IPS-11a (cell line): ENCODE results near the gene COQ8B.

ENCODE experiments used
- H3K4me3 ChIP-seq: one replicate; pipeline ENCODE4 v1.5.1; 2013; ENCODE audit warnings: low read depth, low read length, control low read depth

Gene COQ8B

GRCh38 chr19:40693150-40693788 lies 23.4 kb downstream of the COQ8B start:
- H3K4me3 ChIP-seq = no peak overlapping the region

- no peak overlapping the region for H3K4me3 ChIP-seq
Measured at GRCh38 chr19:40692212-40692551, 24.5 kb downstream of the COQ8B start.

DNA sequence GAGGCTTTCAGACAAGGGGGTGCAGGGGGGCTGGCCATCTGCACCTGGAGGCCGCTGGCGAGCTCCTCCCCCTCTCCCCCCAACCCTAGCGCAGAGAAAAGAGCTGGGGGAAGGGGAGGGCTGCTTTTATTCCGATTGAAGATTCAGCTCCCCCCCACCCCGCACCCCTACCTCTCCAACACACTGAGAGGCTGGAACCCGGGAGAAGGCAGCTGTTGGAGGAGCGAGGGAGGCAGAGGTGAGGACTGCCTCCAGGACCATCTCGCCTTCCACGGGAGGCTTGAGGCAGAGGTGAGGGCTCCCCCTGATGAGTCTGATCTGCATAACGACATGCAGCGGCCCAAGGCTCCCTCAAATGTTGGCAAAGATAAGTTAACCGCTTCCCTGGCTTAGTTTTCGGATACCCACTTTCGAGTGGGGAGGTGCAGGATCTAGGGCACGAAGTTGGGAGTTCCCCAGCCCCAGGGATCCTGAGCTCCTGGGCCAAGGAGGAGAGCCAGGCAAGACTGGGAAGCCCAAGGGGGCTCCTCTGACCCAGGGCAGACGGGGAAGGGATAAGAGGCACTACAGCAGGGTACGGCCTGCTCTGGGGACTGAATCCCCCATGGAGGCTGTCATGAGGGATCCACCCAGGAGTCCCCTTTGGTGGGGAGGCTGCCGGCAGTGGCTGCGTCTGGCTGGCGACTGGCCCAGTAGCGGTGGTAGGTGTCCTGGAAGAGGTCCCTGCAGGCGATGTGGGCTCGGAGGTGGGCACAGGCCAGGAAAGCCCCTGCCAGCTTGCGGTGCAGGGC lies 25.1 kb downstream of the COQ8B start:
- H3K4me3 ChIP-seq = no peak overlapping the region

DNA sequence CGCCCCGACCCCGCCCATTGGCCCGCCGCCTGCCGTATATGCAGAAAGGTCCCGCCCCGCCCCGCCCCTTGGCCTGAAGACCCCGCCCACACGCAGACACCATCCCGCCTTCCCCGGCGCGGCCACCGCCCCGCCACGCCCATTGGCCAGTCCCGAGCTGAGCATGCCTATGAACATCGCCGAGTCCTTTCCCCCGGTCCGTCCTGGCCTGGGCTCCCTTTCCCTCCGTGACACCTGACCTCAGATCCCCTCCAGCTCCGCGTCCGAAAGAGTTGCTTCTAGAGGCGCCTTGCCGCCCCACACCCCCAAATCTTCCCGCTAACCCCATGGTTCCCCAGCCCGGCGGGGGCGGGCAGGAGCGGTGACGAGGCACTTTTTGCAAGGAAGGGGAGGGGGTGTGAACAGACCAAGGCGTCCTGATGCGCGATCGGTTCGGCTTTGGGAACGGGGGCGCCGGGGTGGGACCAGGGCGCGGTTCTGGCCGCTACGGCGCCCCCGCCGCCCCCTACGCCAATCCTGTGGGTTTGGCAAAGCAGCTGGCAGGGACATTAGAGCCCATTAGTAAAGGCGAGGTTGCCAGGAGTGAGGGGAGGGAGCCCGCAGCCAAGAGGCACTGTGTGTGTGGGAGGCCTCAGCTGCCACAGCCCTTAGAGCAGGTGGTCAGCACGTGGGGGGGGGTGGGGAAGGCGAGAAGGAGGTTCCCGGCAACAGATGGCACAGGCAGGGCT lies 25.8 kb downstream of the COQ8B start:
- peak overlapping the region; percentile 47 for H3K4me3 ChIP-seq

DNA sequence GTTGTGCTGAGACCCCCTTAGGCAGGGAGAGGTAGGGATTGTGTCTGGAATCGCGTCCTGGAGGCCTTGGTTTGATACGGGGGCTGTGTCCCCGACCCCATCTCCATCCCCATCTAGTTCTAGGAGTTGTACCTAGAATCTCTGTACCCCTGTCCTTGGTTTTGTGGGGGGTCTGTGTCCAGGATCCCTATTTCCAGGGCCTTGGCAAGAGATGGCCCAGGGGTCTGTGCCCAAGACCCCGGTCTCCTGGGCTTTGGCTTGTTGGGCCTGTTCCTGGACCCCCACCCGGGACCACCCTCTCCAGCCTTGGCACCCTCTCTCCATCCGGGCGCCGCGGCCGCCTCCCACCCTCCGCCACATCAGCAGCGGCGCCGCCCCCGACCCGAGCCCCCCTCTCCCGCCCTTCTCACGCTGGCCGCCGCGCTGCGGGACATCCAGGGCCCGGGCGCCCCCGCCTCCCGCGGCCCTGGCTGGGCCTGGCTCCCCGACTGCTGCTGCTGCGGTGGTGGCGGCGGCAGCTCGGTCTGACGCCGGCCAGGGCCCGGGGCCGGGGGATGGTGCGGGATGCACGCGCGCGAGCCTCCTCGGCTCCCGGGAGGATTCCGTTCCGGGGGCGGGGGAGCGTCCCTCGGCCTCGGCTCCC lies 26.5 kb downstream of the COQ8B start, which contains the start of gene NUMBL:
Gene NUMBL, minus strand, starts transcription at position 602 of the 643 bp plus-strand sequence. Its CDS starts 168 bp downstream, at position 434.
- peak within 1 kb of the TSS; percentile 57 for H3K4me3 ChIP-seq

GRCh38 chr19:40689339-40690049 lies 27.2 kb downstream of the COQ8B start:
- H3K4me3 ChIP-seq = peak overlapping the region; percentile 57

- H3K4me3 ChIP-seq = peak overlapping the region; percentile 57
Measured at GRCh38 chr19:40688987-40689338, 27.7 kb downstream of the COQ8B start.

DNA sequence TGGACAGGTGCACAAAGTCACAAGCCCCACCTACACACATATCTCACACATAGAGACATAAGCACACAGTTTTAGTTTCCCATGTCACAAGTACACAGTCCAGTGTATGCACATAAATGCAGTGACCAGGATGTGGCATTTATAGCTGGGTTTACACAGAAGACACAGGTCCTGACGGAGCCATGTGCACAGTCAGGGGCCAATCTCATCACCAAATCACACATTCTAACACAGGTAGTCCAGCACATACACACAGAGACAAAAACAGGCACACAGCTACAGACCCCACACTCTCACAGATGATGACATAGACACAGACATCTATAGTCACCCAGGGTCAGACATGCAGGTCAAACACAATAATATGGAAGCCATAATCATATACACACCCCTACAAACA lies 28.4 kb downstream of the COQ8B start:
- H3K4me3 ChIP-seq = no peak overlapping the region

- H3K4me3 ChIP-seq = no peak overlapping the region
Measured at GRCh38 chr19:40687525-40688016, 29.1 kb downstream of the COQ8B start.

DNA sequence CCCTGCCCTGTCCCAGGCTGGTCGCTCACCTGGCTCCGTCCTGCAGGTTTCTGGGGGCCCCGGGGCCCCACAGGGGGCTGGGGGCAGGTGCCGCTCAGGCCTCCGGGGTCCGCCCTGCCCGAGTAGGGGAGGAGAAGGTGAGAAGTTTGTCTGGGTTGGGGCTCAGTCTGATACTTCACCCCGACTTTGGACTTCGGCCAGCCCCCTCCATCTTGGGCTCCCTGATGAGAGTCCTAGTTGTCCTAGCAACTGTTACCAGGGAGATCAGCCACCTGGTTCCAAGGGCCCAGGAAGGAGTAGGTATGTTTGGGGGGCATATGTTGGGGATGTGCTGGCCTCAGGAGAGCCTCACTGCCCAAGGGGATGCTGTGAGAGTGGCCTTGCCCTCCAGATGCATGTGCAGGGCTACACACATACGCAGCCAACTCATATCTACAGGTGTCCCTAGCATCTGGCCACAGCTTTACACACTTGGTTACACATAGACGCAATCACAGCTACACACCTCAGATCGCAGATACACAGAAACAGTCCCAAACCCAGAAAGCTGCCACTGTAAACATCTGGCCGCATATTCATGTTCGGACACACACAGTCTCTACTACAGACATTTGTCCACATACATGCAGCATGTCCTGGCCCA lies 29.7 kb downstream of the COQ8B start:
- H3K4me3 ChIP-seq = no peak overlapping the region

DNA sequence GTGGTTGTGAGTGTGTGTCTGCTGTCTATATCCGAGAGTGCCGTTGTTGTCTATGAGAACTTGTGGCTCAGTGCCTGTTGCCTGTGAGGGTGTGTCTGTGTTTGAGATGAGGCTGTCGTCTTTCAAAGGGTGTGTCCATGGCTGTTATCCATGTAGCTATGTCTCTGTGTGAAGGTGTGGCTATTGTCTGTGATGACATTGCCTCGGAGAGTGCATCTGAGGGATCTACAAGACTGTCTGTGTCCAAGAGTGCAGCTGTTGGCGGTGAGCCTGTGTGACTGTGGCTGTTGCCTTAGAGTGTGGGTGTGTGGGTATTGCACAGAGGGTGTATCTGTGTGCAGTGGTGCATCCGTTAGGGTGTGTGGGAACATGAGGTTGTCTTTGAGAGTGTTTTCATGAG lies 31.1 kb downstream of the COQ8B start:
- no peak overlapping the region for H3K4me3 ChIP-seq

- no peak overlapping the region for H3K4me3 ChIP-seq
Measured at GRCh38 chr19:40685016-40685526, 31.6 kb downstream of the COQ8B start.

DNA sequence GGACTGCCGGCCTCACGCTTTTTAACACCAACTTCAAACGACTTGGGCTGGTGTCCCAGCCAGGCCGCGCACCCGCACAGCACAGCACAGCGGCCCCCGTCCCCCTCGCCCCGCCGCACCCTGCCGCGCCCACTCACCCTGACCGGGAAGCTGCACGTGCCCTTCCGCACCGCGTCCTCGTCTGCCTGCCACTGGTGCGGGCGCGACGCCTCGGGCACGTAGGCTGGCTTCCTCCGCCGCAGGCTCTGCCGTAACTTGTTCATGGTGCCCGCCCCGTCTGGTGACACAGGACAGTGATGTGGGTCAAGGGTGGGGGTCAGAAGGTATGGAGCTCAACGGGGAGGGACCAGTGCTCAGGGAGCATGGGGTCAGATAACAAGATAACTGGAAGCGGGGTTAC lies 32.4 kb downstream of the COQ8B start:
- no peak overlapping the region for H3K4me3 ChIP-seq

GRCh38 chr19:40683437-40683836 lies 33.2 kb downstream of the COQ8B start:
- no peak overlapping the region for H3K4me3 ChIP-seq

GRCh38 chr19:40682431-40682964 lies 34.2 kb downstream of the COQ8B start:
- H3K4me3 ChIP-seq = no peak overlapping the region

- no peak overlapping the region for H3K4me3 ChIP-seq
Measured at GRCh38 chr19:40681039-40681438, 35.6 kb downstream of the COQ8B start.

GRCh38 chr19:40677156-40677555 lies 39.5 kb downstream of the COQ8B start:
- no peak overlapping the region for H3K4me3 ChIP-seq

- no peak overlapping the region for H3K4me3 ChIP-seq
Measured at GRCh38 chr19:40674291-40674690, 42.4 kb downstream of the COQ8B start.

GRCh38 chr19:40673397-40673796 lies 43.3 kb downstream of the COQ8B start:
- no peak overlapping the region for H3K4me3 ChIP-seq
